Stimulated activated naive CD4-positive, alpha-beta T cell treated with Interleukin-2 at 50 U/mL for 16 hours (primary cell): ENCODE data around the gene COQ9.
"Not testable (repeated sequence)": the region's sequence is repeated elsewhere in the genome, so short reads cannot be mapped to it uniquely, and the experiment has no call there.

Source experiments
- DNase-seq: peaks from one replicate; lab custom pipeline; 2025; lab: John Stamatoyannopoulos, UW

The COQ9 gene

DNA sequence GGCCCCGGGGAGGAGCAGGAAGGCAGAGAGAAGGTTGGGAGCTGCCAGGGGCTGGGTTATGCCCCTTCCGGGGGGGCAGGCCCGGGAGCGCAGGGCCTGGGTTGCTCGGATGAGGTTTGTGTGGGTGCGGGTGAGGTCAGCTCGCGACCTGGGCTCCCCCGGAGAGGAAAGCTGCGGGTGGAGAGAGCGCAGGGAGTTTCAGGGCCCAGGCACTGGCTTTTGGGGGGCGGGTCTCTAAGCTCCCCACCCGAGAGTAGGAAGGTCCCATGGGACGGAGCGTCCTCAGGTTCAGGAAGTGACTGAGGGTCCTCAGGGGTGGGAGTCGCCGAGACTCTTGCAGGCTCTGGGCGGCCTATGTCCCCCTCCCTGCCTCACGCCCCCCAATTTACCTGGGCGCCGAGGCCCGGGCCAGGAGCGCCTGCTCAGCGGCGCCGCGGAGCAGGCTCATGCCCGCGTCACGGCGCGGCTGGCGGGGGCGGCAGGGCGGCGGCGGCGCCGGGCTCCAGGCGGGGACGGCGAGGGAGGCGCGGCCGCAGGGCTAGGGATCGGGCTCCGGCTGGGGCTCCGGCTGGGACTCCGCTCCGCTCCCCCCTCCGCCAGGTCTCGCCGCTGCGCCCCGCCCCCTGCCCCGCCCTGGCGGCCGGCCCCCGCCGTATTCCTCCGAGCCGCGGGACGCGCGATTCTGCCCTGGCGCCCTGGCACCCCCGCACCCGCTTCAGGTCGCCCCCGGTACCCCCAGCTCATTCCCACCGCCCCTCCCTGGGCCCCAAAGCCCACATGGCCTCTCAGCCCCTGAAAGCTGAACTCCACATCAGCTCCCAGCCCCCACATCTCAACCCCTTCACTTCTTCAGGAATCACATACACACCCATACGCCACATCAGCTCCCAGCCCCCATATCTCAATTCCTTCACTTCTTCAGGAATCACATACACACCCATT is 38.9 kb downstream of the COQ9 start, which contains the start of gene DOK4:
Gene DOK4 (minus strand): TSS at position 578 of the 942 bp plus-strand sequence. CDS start 6,986 bp downstream, outside the sequence.
- peak; percentile 74 for DNase-seq

DNA sequence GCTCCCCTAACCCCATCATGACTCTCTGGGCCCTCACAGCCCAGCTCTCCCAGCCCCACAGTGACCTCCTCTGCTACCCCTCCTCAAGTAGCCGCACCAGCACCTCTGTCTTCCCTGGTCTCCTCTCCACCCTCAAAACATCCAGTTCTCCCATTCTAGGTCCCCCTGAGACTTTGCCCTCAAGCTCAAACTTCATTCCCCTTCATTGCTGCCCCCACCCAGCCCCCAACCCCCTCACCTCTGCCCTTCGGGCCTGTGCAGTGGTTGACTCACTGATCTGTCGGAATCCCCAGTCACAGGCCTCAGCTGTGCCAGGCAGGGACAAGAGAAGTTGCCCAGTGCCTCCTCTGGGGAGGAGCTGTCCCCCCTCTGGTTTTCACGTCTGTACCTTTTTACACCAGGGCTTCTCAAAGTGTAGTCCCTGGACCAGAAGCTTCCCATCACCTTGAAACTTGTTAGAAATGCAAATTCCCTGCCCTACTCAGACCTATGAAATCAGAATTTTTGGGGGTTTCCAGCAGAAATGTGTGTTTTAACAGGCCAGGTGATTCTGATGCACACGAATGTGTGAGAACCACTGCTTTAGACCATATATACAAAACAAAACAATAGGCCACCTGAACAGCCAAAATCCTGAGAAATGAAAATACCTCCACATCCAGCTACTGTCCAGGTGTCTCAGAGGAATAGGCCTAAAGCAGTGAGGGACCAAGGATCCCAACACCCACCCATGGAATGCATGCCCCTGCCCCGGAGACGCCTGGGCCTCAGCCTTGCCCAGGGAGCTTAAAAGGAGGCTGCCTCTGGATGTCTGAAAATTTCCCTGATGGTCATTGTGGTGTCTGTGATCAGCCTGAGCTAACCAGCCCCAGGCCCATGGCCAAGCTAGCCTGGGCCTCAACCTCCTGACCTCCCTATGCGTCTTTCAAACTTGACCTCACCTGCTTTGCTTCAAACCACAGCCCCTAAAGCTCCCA is 39.9 kb downstream of the COQ9 start:
- DNase-seq = no peak

DNA sequence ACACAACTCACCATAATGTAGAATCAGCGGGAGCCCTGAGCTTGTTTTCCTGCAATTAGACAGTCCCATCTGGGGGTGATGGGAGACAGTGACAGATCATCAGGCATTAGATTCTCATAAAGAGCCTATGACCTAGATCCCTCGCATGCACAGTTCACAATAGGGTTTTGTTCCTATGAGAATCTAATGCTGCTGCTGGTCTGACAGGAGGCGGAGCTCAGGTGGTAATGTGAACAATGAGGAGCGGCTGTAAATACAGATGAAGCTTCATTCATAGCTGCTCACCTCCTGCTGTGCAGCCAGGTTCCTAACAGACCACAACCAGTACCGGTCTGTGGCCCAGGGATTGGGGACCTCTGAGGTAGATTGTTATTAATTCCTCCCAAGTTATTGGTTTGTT is 42.0 kb downstream of the COQ9 start:
- DNase-seq = no peak

DNA sequence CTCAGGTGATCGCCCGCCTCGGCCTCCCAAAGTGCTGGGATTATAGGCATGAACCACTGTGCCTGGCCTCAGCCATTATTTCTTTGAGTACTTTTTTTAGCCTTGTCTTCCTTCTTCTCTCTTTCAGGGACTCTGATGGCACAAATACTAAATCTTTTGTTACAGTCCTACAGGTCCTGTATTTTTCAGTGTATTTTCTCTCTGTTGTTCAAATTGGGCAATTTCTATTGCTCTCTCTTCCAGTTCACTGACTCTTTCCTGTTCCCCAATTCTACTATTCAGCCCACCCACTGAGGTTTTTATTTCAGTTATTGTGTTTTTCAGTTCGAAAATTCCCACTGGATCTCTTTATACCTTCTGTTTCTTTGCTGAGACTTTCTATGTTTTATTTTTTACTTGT is 46.5 kb downstream of the COQ9 start:
- no peak for DNase-seq

DNA sequence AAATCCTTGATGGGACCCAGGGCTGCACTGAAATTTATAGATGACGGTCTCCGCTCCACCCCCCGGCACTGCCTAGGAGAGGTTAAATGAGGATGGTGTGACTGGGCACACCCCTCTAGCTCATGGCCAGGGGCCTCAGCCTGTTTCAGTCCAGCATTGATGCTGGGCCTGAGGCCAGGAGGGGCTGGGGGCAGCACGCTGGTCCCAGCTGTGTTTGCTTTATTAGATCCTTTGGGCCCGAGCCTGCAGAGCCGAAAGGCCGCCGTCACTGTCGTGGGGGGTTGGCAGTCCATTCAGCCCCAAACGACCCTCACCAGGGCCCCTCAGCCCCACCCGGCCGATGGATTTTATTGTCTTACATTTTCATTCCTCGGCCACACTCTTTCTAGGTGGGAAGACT is 49.8 kb downstream of the COQ9 start:
- no peak for DNase-seq

DNA sequence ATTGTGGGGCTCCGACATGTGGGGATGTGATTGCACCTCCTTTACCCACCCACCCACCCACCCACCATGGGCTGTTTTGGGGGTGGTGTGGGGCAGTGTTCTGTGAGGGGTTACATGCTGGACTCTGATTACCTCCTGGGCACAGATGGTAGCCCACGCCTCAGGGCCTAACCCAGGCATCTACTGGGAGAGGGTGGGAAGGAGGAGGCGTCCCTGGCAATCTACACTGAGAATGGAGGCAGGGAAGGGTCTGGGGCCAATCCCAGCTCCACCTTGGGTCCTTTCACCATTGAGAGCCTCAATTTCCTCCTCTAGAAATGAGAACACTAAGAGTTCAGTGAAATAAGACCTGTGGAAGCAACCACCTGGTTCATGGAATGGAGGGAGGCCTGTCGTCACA is 50.8 kb downstream of the COQ9 start:
- no peak for DNase-seq

DNA sequence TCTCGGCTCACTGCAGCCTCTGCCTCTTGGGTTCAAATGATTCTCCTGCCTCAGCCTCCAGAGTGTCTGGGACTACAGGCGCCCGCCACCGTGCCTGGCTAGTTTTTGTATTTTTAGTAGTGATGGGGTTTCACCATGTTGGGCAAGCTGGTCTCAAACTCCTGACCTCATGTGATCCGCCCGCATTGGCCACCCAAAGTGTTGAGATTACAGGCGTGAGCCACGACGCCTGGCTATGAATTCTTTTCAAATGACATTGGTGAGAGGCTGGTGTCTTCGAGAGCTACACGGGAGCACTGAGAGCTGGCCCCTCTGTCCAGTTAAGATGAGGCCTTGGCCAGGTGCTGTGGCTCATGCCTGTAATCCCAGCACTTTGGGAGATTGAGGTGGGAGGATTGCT is 52.7 kb downstream of the COQ9 start:
- DNase-seq = not testable (repeated sequence)

DNA sequence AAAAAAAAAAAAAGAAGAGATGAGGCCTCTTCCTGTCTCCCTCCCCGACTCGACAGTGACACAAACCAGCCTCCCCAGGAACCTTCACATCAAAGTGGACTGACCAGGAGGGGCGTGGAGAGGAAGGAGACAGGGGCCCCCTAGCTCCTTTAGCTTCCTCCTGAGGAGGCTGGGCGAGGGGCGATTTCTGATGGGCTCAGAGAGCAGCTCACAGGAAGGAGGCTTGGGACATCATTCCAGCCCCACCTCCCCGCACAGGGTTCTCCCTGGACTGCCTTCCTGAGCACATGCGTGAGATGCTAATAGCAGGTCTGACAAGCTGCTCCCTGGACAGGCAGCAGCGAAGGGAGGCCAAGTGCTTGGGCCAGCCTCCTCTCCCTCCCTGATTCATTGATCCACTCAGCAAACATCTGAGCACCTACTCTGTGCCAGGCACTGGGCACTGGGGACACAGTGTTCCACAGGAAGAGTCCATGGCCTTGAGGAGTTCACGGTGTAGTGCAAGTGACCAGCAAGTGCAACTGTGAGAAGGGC is 53.4 kb downstream of the COQ9 start:
- no peak for DNase-seq

DNA sequence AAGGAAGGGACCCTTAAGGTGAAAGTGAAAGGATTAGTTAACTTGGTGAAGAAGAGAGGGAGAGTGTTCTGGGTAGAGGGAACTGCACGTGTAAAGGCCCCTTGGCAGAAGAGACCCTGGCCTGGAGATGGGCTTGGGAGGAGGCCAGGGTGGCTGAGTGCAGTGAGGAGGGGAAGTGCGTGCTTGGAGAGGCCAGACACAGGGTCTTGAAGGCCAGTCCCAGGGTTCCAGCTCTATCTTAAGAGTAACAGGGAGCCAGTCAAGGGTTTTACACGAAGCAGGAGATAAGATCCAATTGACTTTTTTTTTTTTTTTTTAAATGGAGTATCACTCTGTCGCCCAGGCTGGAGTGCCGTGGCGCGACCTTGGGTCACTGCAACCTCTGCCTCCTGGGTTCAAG is 54.2 kb downstream of the COQ9 start:
- no peak for DNase-seq

DNA sequence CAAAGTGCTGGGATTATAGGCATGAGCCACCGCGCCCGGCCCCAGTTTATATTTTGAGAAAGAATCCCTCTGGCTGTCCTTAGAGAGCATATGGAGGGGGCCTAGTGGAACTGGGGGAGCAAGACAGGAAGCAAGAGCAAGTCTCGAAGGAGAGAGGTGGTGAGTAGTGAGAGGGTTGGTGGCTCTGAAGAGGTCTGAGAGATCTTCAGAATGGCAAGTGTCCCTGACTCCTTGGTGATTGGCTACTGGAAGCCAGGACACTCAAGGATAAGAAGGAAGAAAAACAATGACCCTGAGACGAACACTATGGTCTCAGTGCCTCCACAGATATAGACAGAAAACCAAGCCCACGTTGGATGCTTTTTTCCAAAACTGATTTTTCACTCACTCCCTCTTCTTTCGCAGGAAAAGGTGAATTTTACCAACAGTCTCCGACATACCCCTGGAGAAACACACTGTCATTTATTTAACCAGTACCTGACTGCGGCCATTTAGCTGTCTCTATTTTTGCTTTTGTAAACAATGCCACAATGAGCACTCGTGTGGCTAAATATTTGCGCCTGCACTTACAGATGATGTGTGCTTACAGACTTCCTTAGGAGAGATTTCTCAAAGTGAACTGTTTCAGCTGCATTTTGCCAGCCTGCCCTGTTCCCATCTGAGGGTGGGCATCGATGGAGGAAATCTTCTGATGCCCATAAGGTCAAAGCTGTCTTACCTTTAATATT is 54.9 kb downstream of the COQ9 start:
- no peak for DNase-seq

DNA sequence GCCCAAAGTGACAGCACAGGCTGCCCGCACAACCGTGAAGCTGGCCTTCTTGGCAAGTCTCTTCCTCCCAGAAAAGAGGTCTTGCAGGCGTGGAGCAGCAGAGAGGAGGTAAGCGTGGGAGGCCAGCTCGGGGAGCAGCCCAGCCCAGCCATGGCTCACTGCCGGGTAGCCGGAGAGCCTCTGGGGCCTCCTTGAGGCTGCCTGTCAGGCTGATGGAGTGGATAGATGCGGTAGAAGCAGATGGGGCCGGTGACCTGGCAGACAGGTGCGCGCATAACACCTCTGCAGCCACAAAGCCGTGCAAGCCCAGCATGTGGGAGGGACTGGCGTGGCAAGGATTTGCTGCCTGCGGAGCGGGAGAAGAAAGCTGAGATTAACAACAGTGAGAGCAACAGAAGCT is 56.1 kb downstream of the COQ9 start:
- no peak for DNase-seq

DNA sequence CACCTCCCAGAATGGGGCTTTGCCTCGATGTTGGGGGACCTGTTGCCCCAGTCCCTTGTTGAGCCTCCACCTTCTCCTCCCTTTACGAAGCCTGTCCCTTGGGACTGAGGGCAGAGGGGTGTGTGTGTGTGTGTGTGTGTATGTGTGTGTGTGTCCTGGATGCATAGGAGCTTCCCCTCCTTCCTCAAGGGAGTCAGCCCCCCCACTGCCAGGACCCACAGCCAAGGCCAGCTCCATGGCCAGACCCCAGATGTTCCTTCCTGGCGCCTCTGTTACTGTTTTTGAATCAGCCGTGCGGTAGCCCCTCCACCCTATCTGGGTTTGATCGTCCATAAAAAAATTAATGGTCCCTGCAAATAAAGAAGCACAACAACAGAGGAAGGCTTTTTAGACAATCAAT is 56.7 kb downstream of the COQ9 start:
- no peak for DNase-seq

DNA sequence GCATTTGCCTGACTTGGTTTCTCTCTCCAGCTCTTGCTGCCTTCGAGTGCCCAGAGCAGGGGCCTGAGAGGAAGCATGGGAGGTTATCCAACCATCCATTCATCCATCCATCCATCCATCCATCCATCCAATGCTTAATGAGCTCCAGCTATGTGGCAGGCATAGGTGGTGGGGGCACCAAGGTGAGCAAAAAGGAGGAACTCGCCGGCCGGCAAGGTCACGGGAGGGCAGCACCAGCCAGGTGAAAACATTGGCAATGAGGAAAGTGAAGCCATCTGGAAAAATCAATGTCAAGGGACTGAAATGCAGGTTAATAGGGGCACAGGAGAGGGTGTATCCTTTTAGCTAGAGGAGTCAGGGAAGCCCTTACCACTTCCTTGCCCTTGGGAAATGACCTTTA is 57.2 kb downstream of the COQ9 start:
- DNase-seq = no peak

DNA sequence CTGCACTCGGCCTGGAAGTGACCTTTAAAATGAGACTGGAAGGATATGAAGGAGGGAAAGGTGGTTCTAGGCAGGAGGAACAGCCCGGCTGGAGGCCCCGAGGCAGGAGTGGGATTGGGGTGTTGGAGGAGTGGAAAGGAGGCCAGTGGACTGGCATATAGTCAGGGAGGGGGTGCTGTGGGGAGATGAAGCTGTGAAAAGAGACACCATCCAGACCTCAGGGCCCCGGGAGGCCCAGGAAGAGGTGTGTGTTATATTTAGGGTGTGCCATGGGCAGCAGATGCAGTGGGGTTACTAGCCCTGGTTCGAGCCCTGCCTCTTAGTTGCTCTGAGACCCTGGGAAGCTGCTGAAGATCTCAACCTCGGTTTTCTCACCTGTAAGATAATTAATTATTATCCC is 57.9 kb downstream of the COQ9 start:
- DNase-seq = no peak

DNA sequence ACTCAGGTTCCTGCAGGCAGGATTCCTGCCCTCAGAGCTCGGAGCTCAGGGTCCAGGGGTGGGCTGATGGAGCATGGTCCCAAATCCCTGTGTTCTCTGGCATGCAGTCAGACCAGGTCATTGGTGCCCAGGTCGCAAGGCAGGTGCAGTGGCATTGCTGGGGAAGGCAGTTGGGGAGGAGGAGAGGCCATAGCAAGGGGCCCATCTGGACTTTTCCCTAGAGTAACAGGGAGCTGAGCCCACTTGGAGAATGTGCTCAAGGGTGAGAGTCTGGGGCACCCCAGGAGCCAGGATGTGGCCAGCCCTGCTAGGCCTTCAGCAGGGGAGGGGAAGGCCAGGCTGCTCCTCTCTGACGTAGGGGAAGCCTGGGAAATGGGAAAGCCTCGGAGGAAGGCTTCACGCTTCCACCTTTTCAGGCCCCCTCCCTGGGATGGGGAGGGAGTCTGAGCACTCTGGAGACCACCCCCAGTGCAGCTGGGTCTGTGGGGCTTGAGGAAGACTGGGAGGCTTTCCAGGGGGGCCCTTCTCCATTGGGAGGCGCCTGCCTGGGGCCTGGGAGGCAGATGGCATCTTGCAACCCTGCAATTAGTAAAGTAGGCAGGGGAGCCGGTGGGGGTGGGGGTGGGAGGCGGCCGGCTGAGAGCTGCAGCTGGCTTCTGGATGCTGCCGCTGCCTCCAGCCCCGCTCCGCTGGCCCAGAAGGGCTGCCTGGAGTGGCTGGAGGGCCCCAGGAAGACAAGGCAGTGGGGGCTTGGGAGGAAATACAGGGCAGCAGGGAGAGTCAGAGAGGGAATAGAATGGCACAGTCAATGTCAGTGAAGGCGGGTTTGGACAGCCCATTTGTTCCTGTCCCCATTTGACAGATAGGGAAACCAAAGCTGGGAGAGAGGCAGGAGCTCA is 60.1 kb downstream of the COQ9 start:
- DNase-seq = no peak

DNA sequence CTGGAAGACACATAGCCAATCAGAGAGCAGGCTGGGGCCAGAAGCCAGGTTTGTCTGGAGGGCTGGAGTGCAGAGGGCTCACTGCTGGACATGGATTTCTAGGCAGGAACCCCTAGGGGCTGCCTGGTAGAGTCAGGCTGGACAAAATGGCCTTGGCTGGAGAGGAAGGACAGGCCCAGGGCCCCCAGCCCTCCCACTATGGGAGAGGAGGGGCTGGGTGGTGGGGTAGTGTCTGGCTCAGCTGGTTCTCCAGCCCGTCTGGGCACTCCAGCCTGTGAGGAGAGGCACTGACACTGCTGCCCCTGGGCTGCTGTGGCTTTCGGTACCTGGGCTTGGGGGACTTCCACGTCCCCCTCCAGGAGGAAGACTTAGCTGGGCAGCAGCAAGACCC is 60.8 kb downstream of the COQ9 start:
- DNase-seq = no peak

DNA sequence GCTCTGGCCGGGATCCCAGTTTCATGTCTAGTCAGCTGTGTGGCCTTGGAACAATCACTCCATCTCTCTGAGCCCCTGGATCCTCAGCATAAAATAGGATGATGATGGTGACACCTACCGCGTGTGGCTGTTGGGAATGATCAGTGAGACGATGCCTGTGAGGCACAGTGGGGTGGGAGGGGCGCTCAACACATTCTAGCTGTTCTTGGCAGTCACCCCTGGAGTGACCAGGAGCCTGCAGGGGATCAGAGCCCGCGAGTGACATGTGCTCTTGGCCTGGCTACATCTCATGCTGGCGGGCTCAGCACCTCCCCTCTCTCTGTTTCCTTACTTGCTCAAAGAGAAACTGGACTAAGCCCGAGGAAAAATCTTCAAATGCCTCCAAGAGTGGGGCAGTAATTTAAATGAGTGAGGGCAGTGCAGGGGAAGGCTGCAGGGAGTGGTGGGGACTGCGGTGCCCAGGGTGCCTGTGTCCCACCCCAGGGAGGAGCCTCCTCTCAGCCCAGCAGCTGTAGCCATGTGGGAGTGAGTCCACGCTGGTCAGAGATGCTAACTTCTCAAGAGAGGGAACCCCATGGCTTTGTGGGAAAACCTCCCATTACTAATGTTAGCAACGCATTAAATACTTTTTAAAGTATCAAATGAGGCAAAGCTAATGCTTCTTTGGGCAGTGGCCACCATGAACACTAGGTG is 62.1 kb downstream of the COQ9 start:
- DNase-seq = no peak

DNA sequence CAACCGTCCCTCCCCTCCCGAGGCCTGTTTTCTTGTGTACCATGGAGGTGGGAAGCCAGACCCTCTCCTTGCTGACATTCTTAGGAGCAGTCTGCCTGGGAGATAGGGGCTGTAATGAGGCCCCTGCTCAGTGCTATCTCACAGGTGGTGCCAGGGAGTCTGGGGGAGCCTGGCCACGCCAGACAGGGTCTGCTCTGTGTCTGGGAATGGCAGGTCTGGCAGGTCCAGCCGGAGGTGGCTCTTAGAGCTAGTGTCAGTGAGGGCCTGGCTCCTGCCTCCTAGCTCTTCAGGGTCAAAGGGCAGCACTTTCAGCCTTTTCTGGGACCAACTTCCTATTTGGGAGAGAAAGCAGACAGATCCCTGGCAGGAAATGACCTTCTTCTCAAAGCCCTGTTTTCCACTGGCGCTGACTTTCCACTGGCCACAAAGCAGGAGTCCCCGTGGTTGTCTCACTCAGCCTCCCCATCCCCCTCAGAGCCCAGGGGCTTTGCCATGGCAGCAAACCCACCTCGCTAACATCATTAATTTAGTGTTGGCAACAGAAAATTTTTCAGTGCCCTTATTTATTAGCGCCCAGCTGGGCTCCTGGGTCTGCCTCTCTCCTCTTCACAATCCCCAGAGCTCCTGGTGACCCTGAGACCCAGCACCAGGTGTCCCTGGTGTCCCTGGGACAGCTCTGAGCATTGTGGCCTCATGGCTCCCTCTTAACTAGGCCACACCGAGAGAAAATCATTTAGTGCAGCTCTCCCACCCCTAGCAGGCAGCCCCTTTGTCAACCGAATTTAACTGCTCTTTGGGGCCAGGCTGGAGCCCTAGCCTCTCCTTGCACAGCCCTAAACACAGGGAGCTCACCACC is 63.0 kb downstream of the COQ9 start:
- no peak for DNase-seq
